PC-3 (cell line): ENCODE measurements around the gene TMEM204. TPM values are rescaled to one million over a fixed set of nuclear protein-coding genes. Genes with fewer than 3 reads are reported as not detected.

ENCODE experiments used
- ATAC-seq: fragments of 200-7000 bp; cut with Tn5 transposase; 2 replicates; pipeline ENCODE4 v1.9.1; 2020; ENCODE audit warnings: mild to moderate bottlenecking, moderate library complexity
- BruUV-seq: library from RNA; stranded (reverse); fragments of 400-500 nt; replicated peaks from 2 replicates; lab custom pipeline; 2021; lab: Mats Ljungman, UMichigan
- CTCF ChIA-PET: fragments of 300-600 bp; sonication (Branson Sonifier 250); formaldehyde crosslinking; loops from one replicate; lab custom pipeline; 2022; ENCODE audit warnings: antibody characterized with exemption; lab: Charles Lee
- POLR2A ChIA-PET: fragments of 300-600 bp; sonication (Branson Sonifier 250); formaldehyde crosslinking; loops from one replicate; lab custom pipeline; 2022; ENCODE audit warnings: antibody characterized with exemption; ENCODE audit not compliant: unreplicated experiment; lab: Charles Lee
- DNase-seq: peaks from one replicate; pipeline ENCODE4 v3.0.0-alpha.2; 2015
- H2AFZ ChIP-seq: fragments of 300-600 bp; sonication (generic); 2 replicates; pipeline ENCODE4 v1.6.0; 2016; ENCODE audit warnings: antibody characterized with exemption, low read length
- H3F3A ChIP-seq: fragments of 300-600 bp; sonication (generic); one replicate; pipeline ENCODE4 v1.6.0; 2017; ENCODE audit warnings: antibody characterized with exemption, low read length, control low read depth, mild to moderate bottlenecking; ENCODE audit not compliant: unreplicated experiment
- H3K27ac ChIP-seq: fragments of 300-600 bp; sonication (generic); 2 replicates; pipeline ENCODE4 v1.5.1; 2016; ENCODE audit warnings: mild to moderate bottlenecking, low read length
- H3K27me3 ChIP-seq: fragments of 300-600 bp; sonication (generic); 2 replicates; pipeline ENCODE4 v1.6.1; 2016; ENCODE audit warnings: low read length, mixed read lengths
- H3K36me3 ChIP-seq: fragments of 300-600 bp; sonication (generic); 2 replicates; pipeline ENCODE4 v1.6.1; 2016; ENCODE audit warnings: low read depth, mixed run types, low read length, mixed read lengths
- H3K4me1 ChIP-seq: fragments of 300-600 bp; sonication (generic); 2 replicates; pipeline ENCODE4 v1.5.1; 2016; ENCODE audit warnings: low read length; ENCODE audit not compliant: insufficient read depth
- H3K4me2 ChIP-seq: fragments of 300-600 bp; sonication (generic); 2 replicates; pipeline ENCODE4 v1.6.0; 2016; ENCODE audit warnings: low read length
- H3K4me3 ChIP-seq: fragments of 300-600 bp; sonication (generic); 2 replicates; pipeline ENCODE4 v1.5.1; 2016; ENCODE audit warnings: mild to moderate bottlenecking, low read length, mixed read lengths
- H3K79me2 ChIP-seq: fragments of 300-600 bp; sonication (generic); 2 replicates; pipeline ENCODE4 v1.6.1; 2017; ENCODE audit warnings: low read length, mixed read lengths
- H3K9ac ChIP-seq: fragments of 300-600 bp; sonication (generic); 2 replicates; pipeline ENCODE4 v1.6.0; 2016; ENCODE audit warnings: mild to moderate bottlenecking, low read length
- H3K9me2 ChIP-seq: fragments of 300-600 bp; sonication (generic); replicated peaks from 2 replicates; pipeline ENCODE4 v1.6.1; 2016; ENCODE audit warnings: mixed run types, low read length, mixed read lengths
- H3K9me3 ChIP-seq: fragments of 300-600 bp; sonication (generic); 2 replicates; pipeline ENCODE4 v1.6.1; 2016; ENCODE audit warnings: low read length, mixed read lengths
- H4K20me1 ChIP-seq: fragments of 300-600 bp; sonication (generic); 2 replicates; pipeline ENCODE4 v1.6.1; 2016; ENCODE audit warnings: low read length, mixed read lengths
- EZH2 ChIP-seq: fragments of 300-600 bp; sonication (generic); IDR thresholded peaks from one replicate; pipeline ENCODE4 v1.6.1; 2017; ENCODE audit warnings: antibody characterized with exemption, mild to moderate bottlenecking, low read length; ENCODE audit not compliant: unreplicated experiment
- EZH2phosphoT487 ChIP-seq: fragments of 300-600 bp; sonication (generic); IDR thresholded peaks from 2 replicates; pipeline ENCODE4 v1.6.1; 2018; ENCODE audit warnings: mild to moderate bottlenecking, antibody characterized with exemption, low read length, borderline replicate concordance
- intact Hi-C: fragments of 100-400 bp; cut with micrococcal nuclease; formaldehyde crosslinking; loops from 2 replicates; pipeline ENCODE4 v1.9.0; 2023
- total RNA-seq: library from RNA; depleted of rRNA; stranded (reverse); fragments of >200 nt; gene quantifications from 2 replicates; pipeline ENCODE4 v1.2.3, GENCODE V29; 2014
- TF ChIP-seq, protein P1 (sequence below): fragments of 300-600 bp; sonication (generic); conservative IDR thresholded peaks from 2 replicates; pipeline ENCODE4 v1.5.1; 2017; ENCODE audit warnings: antibody characterized with exemption, low read depth, mild to moderate bottlenecking, low read length

Gene TMEM204
- total RNA-seq, 1 experiment from 2014 or later: not detected

DNA sequence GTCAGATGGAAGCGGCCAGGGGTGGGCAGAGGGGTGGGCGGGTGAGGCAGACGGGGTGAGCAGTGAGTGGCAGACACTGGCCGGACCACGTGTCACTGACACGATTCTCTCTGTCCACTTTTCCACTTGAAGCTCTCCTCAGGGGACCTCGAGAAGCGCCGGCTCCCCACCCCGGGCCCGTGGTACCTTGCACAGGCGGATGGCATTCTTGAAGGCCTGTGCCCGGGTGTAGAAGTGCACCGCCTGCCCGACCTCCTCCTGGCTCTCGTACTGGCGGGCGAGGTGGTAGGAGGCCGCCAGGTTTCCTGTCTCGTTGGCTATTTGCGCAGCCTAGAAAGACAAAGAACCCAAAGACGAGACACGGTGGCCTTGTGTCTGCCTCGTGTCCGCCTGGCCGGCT is 9.1 kb upstream of the TMEM204 start:
- no peak for DNase-seq
- Histone ChIP-seq H4K20me1 (no peaks in the 10 kb centered on the region), H3K27ac (no peak overlapping the region), H3K9me3 (no peaks in the 10 kb centered on the region), H3K79me2 (no peaks in the 10 kb centered on the region), H3K4me2 (no peak overlapping the region), H2AFZ (no peak overlapping the region), H3K27me3 (no peaks in the 10 kb centered on the region), H3K4me1 (no peaks in the 10 kb centered on the region), H3K36me3 (no peaks in the 10 kb centered on the region), H3K9me2 (no peaks in the 10 kb centered on the region), H3F3A (no peaks in the 10 kb centered on the region), H3K4me3 (no peak overlapping the region), H3K9ac (no peak overlapping the region)
- ChIA-PET POLR2A (no interaction called here), CTCF (no interaction called here)
- intact Hi-C loops: no loop called here
- BruUV-seq: no TSS peak
- TF ChIP-seq EZH2: no peak
- TF ChIP-seq, protein P1, sequence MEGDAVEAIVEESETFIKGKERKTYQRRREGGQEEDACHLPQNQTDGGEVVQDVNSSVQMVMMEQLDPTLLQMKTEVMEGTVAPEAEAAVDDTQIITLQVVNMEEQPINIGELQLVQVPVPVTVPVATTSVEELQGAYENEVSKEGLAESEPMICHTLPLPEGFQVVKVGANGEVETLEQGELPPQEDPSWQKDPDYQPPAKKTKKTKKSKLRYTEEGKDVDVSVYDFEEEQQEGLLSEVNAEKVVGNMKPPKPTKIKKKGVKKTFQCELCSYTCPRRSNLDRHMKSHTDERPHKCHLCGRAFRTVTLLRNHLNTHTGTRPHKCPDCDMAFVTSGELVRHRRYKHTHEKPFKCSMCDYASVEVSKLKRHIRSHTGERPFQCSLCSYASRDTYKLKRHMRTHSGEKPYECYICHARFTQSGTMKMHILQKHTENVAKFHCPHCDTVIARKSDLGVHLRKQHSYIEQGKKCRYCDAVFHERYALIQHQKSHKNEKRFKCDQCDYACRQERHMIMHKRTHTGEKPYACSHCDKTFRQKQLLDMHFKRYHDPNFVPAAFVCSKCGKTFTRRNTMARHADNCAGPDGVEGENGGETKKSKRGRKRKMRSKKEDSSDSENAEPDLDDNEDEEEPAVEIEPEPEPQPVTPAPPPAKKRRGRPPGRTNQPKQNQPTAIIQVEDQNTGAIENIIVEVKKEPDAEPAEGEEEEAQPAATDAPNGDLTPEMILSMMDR: no peak
- no peak for TF ChIP-seq EZH2phosphoT487
- ATAC-seq: no peak

DNA sequence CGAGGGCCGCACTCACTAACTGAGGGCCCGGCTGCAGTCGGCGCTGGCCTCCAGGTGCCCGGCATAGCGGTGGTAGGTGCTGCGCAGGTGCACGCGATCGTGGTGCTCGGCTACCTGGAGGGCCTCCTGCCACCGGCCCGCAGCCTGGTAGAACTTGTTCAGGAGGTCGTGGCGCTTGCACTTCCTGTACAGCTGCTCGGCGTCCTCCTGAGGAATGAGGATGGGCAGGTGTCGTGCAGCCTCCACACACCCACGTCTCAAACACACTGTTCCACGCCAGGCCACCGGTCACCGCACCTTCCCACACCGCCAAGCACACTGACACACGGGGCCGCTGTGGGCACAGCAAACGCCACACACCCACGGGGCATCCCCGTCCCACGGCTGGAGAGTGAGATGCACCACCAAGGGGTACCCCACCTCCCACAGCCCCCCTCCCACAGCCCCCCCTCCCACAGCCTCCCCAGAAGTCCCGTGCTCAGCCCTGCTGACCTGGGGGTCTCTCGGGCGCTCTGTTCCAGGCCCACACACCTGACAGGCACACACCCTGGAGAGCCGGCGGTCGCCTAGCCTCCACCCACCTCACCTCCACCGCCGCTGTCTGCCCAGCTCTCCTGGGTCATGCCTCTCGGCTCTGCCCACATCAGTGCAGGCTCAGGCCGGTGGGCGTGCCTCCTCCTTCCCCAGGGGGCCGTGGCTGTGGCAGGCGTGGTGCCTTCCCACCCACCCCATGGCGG is 7.4 kb upstream of the TMEM204 start:
- Histone ChIP-seq H3K79me2 (no peaks in the 10 kb centered on the region), H3K4me3 (no peak overlapping the region), H3K4me1 (no peaks in the 10 kb centered on the region), H3F3A (no peaks in the 10 kb centered on the region), H3K4me2 (no peak overlapping the region), H3K9ac (no peak overlapping the region), H3K27ac (no peak overlapping the region), H3K9me2 (no peaks in the 10 kb centered on the region), H4K20me1 (no peaks in the 10 kb centered on the region), H2AFZ (no peak overlapping the region), H3K36me3 (no peaks in the 10 kb centered on the region), H3K9me3 (no peaks in the 10 kb centered on the region), H3K27me3 (no peaks in the 10 kb centered on the region)
- ATAC-seq: no peak
- intact Hi-C loops: no loop called here
- no peak for DNase-seq
- TF ChIP-seq, protein P1: no peak
- TF ChIP-seq EZH2phosphoT487: no peak
- no peak for TF ChIP-seq EZH2
- no TSS peak for BruUV-seq
- ChIA-PET POLR2A (no interaction called here), CTCF (no interaction called here)

DNA sequence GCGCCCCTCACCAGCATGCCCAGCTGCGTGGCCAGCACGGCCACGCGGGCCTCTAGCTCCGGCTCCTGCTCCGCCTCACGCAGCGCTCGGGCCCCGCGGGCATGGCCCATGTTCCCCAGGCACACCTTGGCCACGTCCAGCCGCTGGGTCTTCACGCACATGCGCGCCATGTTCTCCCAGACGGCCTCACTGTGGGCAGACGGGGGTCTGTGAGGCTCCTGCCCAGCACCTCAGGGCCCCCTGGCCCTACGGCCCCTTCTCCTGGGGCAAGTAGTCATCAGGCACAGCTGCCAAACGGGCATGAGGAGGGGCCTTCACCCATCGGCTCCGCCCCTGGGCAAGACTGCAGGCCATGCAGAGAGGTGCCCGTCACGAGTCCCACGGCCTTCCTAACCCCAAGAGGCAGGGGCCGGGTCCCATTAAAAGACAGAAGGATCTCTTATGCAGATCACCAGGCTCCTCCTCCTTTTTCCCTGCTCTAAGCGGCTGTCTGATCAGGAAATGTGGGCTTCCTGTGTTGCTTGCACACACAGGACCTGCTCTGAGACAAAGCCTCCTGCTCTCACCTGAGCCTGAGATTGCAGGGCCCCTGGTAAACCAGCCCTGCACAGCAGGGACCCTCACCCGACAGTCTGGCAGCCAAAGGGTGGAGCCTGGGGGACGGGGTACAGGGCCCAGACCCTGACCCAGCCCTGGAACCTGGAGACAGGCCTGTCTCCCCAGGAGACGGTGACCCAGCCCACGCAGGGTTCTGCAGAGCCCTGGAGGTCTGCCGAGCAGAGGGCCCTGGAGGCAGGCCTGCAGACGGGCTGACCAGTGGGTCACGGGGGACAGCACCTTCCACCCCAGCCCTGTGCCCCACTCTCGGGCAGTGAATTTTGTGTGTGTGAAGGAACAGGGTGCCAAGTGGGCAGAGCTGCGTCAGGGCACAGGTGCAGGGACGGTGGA is 6.6 kb upstream of the TMEM204 start:
- POLR2A ChIA-PET: no interaction called here
- Histone ChIP-seq H3K4me1 (no peaks in the 10 kb centered on the region), H3K27me3 (no peaks in the 10 kb centered on the region), H3K9me3 (no peaks in the 10 kb centered on the region), H3K9ac (no peak overlapping the region), H3K79me2 (no peaks in the 10 kb centered on the region), H3K27ac (no peak overlapping the region), H3F3A (no peaks in the 10 kb centered on the region), H3K4me3 (no peak overlapping the region), H3K36me3 (no peaks in the 10 kb centered on the region), H4K20me1 (no peaks in the 10 kb centered on the region), H3K9me2 (no peaks in the 10 kb centered on the region), H2AFZ (no peak overlapping the region), H3K4me2 (no peak overlapping the region)
- ATAC-seq (no peak), DNase-seq (no peak)
- TF ChIP-seq EZH2 (no peak), EZH2phosphoT487 (no peak)
- TF ChIP-seq, protein P1: no peak
- CTCF ChIA-PET: no interaction called here
- intact Hi-C loops: no loop called here
- BruUV-seq: no TSS peak
